GM23338 (cell line): ENCODE measurements around the gene ETV4. TPM values are rescaled to one million over a fixed set of nuclear protein-coding genes. Genes with fewer than 3 reads are reported as not detected.

Experiments used
- ATAC-seq: fragments of 200-7000 bp; cut with Tn5 transposase; 3 replicates; pipeline ENCODE4 v1.9.1; 2020
- DNase-seq: peaks from one replicate; pipeline ENCODE4 v3.0.0-alpha.2; 2015; ENCODE audit warnings: low spot score
- H2AFZ ChIP-seq: fragments of 200-600 bp; sonication (generic); 2 replicates; pipeline ENCODE4 v1.8.0; 2016; ENCODE audit warnings: antibody characterized with exemption, mild to moderate bottlenecking, moderate library complexity
- H3F3A ChIP-seq: fragments of 200-600 bp; sonication (generic); replicated peaks from 2 replicates; pipeline ENCODE4 v1.8.0; 2017; ENCODE audit warnings: antibody characterized with exemption, mixed run types, low read depth
- H3K27ac ChIP-seq: fragments of 200-600 bp; sonication (generic); 2 replicates; pipeline ENCODE4 v1.6.1; 2016; ENCODE audit warnings: low read depth
- H3K27me3 ChIP-seq: fragments of 200-600 bp; sonication (generic); 2 replicates; pipeline ENCODE4 v1.8.0; 2016; ENCODE audit warnings: mild to moderate bottlenecking, mixed run types, moderate library complexity; ENCODE audit not compliant: insufficient read depth
- H3K36me3 ChIP-seq: fragments of 200-600 bp; sonication (generic); 2 replicates; pipeline ENCODE4 v1.8.0; 2016; ENCODE audit warnings: mild to moderate bottlenecking; ENCODE audit not compliant: insufficient read depth
- H3K4me1 ChIP-seq: fragments of 200-600 bp; sonication (generic); 2 replicates; pipeline ENCODE4 v1.8.0; 2016; ENCODE audit warnings: mild to moderate bottlenecking, moderate library complexity; ENCODE audit not compliant: insufficient read depth
- H3K4me2 ChIP-seq: fragments of 200-600 bp; sonication (generic); 2 replicates; pipeline ENCODE4 v1.7.1; 2017; ENCODE audit warnings: mixed run types
- H3K4me3 ChIP-seq: fragments of 200-600 bp; sonication (generic); 2 replicates; pipeline ENCODE4 v1.6.1; 2016; ENCODE audit warnings: mixed run types
- H3K79me2 ChIP-seq: fragments of 200-600 bp; sonication (generic); replicated peaks from 2 replicates; pipeline ENCODE4 v1.8.0; 2017; ENCODE audit warnings: mild to moderate bottlenecking; ENCODE audit not compliant: insufficient read depth
- H3K9me2 ChIP-seq: fragments of 200-600 bp; sonication (generic); 2 replicates; pipeline ENCODE4 v1.8.0; 2017; ENCODE audit not compliant: insufficient read depth
- H4K20me1 ChIP-seq: fragments of 200-600 bp; sonication (generic); replicated peaks from 2 replicates; pipeline ENCODE4 v1.8.0; 2017; ENCODE audit warnings: mild to moderate bottlenecking; ENCODE audit not compliant: insufficient read depth
- H3K27ac Mint-ChIP-seq: 2 replicates; pipeline ENCODE4 v1.8.0; 2020; ENCODE audit warnings: inconsistent platforms, mild to moderate bottlenecking, moderate library complexity, mixed read lengths
- H3K27me3 Mint-ChIP-seq: 3 replicates; pipeline ENCODE4 v1.8.0; 2022; ENCODE audit warnings: low read depth, mild to moderate bottlenecking, moderate library complexity, mixed read lengths, inconsistent platforms; ENCODE audit not compliant: insufficient read depth, poor library complexity
- H3K36me3 Mint-ChIP-seq: 3 replicates; pipeline ENCODE4 v1.8.0; 2021; ENCODE audit warnings: low read depth, mild to moderate bottlenecking, inconsistent platforms, moderate library complexity, mixed read lengths
- H3K4me1 Mint-ChIP-seq: 3 replicates; pipeline ENCODE4 v1.8.0; 2020; ENCODE audit warnings: mild to moderate bottlenecking, inconsistent platforms, mixed read lengths
- H3K4me3 Mint-ChIP-seq: 3 replicates; pipeline ENCODE4 v1.8.0; 2021; ENCODE audit warnings: moderate library complexity, mild to moderate bottlenecking, inconsistent platforms, mixed read lengths
- H3K9me3 Mint-ChIP-seq: 3 replicates; pipeline ENCODE4 v1.8.0; 2020; ENCODE audit warnings: moderate library complexity, mild to moderate bottlenecking, inconsistent platforms, mixed read lengths
- EZH2 ChIP-seq: fragments of 200-600 bp; sonication (generic); IDR thresholded peaks from one replicate; pipeline ENCODE4 v1.8.0; 2017; ENCODE audit warnings: antibody characterized with exemption, mild to moderate bottlenecking, low read depth; ENCODE audit not compliant: unreplicated experiment
- EZH2phosphoT487 ChIP-seq: fragments of 200-600 bp; sonication (generic); IDR thresholded peaks from one replicate; pipeline ENCODE4 v1.8.1; 2018; ENCODE audit warnings: antibody characterized with exemption; ENCODE audit not compliant: unreplicated experiment
- NANOG ChIP-seq: IDR thresholded peaks from 2 replicates; pipeline ENCODE4 v1.6.1; 2016; ENCODE audit warnings: antibody characterized with exemption, borderline replicate concordance
- REST ChIP-seq: IDR thresholded peaks from one replicate; pipeline ENCODE4 v1.6.1; 2018; ENCODE audit warnings: antibody characterized with exemption; ENCODE audit not compliant: unreplicated experiment
- STAT1 ChIP-seq: IDR thresholded peaks from one replicate; pipeline ENCODE4 v1.6.1; 2016; ENCODE audit warnings: antibody characterized with exemption; ENCODE audit not compliant: unreplicated experiment
- ZNF114 ChIP-seq: fragments of 250-450 bp; sonication (Bioruptor Pico); IDR thresholded peaks from 2 replicates; pipeline ENCODE4 v1.5.0; 2020; ENCODE audit warnings: mild to moderate bottlenecking, moderate library complexity
- ZNF462 ChIP-seq: fragments of 250-450 bp; sonication (Bioruptor Pico); IDR thresholded peaks from 2 replicates; pipeline ENCODE4 v1.5.0; 2020; ENCODE audit warnings: mild to moderate bottlenecking, moderate library complexity
- polyA plus RNA-seq: library from polyadenylated mRNA; unstranded; fragments of >200 nt; fragmentation: Nextera tagmentation; extraction: Ambion mirVana; gene quantifications from 2 replicates; pipeline ENCODE4 v1.2.1, GENCODE V29; 2016
- total RNA-seq: library from RNA; depleted of rRNA; stranded (reverse); fragments of >200 nt; shearing (Covaris generic); gene quantifications from 2 replicates; pipeline ENCODE4 v1.2.3, GENCODE V29; 2014
- TF ChIP-seq, protein P1 (sequence below): IDR thresholded peaks from 2 replicates; pipeline ENCODE4 v1.6.1; 2016; ENCODE audit warnings: antibody characterized with exemption
- TF ChIP-seq, protein P2 (sequence below), 2 experiments: fragments of 200-600 bp in 1 of 2; sonication (generic) in 1 of 2; conservative IDR thresholded peaks; 2 replicates each; pipeline versions ENCODE4 v1.5.1 to v1.6.1; 2016 to 2017; ENCODE audit warnings: antibody characterized with exemption in 2 of 2, low read depth in 2 of 2, mild to moderate bottlenecking in 2 of 2, moderate library complexity in 1 of 2

ETV4 gene
- total and polyA plus RNA-seq, 2 experiments from 2014 or later: 97.2 to 149 TPM

DNA sequence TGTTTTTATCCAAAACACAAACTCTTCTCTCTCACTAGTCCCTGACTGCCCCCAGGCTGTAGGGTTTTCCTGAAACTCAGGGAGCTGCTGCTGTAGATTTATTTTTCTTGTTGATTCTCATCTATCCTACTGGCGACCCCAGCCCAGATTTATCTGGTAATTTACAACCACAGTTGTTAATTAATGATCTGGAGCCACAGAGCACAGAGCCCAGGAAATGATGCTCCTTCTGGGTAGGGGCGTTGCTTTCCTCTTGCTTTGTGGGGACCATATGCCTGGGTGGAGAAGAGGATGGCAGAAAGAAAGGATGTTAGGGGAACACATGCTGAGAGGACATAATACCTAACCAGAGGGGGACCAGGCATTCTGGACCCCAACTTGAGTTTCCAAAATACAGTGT is 7.4 kb upstream of the ETV4 start:
- no peaks in the 10 kb centered on the region for H3K36me3 ChIP-seq
- Mint-ChIP-seq H3K4me3 (peak overlapping the region; percentile 6; the same call in 2 of the 3 replicates), H3K9me3 (no peaks in the 10 kb centered on the region), H3K36me3 (no peaks in the 10 kb centered on the region), H3K4me1 (peaks cover 52% of the 10 kb centered on the region), H3K27ac (peak overlapping the region; percentile 27; the same call in 1 of the 2 replicates), H3K27me3 (peaks cover 15% of the 10 kb centered on the region)
- DNase-seq (peak; percentile 38), ATAC-seq (peak; percentile 69)
- no peaks in the 10 kb centered on the region for H3K9me2 ChIP-seq
- H3K27ac ChIP-seq: peak overlapping the region; percentile 7; the same call in 1 of the 2 replicates
- no peaks in the 10 kb centered on the region for H3K27me3 ChIP-seq
- peaks cover 53% of the 10 kb centered on the region for H3K4me1 ChIP-seq
- peaks cover 7% of the 10 kb centered on the region; the same call in 1 of the 2 replicates for H3F3A ChIP-seq
- no peaks in the 10 kb centered on the region for H4K20me1 ChIP-seq
- H2AFZ ChIP-seq: peak overlapping the region; percentile 0; the same call in 1 of the 2 replicates
- H3K79me2 ChIP-seq: no peaks in the 10 kb centered on the region
- peak overlapping the region; percentile 33; the same call in 1 of the 2 replicates for H3K4me2 ChIP-seq
- H3K4me3 ChIP-seq: no peak overlapping the region
- TF ChIP-seq ZNF114: no peak
- TF ChIP-seq ZNF462 (CRISPR knock-in tag): no peak
- no peak for TF ChIP-seq EZH2
- TF ChIP-seq, protein P1, sequence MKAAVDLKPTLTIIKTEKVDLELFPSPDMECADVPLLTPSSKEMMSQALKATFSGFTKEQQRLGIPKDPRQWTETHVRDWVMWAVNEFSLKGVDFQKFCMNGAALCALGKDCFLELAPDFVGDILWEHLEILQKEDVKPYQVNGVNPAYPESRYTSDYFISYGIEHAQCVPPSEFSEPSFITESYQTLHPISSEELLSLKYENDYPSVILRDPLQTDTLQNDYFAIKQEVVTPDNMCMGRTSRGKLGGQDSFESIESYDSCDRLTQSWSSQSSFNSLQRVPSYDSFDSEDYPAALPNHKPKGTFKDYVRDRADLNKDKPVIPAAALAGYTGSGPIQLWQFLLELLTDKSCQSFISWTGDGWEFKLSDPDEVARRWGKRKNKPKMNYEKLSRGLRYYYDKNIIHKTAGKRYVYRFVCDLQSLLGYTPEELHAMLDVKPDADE: no peak
- no peak for TF ChIP-seq REST
- no peak for TF ChIP-seq NANOG
- no peak for TF ChIP-seq STAT1
- no peak for TF ChIP-seq EZH2phosphoT487
- TF ChIP-seq, protein P2, sequence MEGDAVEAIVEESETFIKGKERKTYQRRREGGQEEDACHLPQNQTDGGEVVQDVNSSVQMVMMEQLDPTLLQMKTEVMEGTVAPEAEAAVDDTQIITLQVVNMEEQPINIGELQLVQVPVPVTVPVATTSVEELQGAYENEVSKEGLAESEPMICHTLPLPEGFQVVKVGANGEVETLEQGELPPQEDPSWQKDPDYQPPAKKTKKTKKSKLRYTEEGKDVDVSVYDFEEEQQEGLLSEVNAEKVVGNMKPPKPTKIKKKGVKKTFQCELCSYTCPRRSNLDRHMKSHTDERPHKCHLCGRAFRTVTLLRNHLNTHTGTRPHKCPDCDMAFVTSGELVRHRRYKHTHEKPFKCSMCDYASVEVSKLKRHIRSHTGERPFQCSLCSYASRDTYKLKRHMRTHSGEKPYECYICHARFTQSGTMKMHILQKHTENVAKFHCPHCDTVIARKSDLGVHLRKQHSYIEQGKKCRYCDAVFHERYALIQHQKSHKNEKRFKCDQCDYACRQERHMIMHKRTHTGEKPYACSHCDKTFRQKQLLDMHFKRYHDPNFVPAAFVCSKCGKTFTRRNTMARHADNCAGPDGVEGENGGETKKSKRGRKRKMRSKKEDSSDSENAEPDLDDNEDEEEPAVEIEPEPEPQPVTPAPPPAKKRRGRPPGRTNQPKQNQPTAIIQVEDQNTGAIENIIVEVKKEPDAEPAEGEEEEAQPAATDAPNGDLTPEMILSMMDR (conservative IDR thresholded peaks at IDR 0.05; ENCODE audit: low read depth in 2 of 2): no peak
